K562 (cell line): ENCODE data around the gene TTC39B. TPM values are rescaled to one million over a fixed set of nuclear protein-coding genes. Genes with fewer than 3 reads are reported as not detected.
A peak's percentile ranks its signal among the peaks of the same experiment; 100 is the strongest.

Source experiments
- ATAC-seq: fragments of 200-7000 bp; cut with Tn5 transposase; 3 replicates; pipeline ENCODE4 v1.9.1; 2020; ENCODE audit warnings: moderate library complexity
- BruUV-seq: library from RNA; stranded (reverse); fragments of 400-500 nt; replicated peaks from 2 replicates; lab custom pipeline; 2021; lab: Mats Ljungman, UMichigan
- CTCF ChIA-PET: fragments of 300-600 bp; formaldehyde crosslinking; extraction: SDS; loops from one replicate; lab custom pipeline; 2021; ENCODE audit warnings: low intra/inter-chr PET ratio; lab: Yijun Ruan, JAX
- POLR2A ChIA-PET: fragments of 300-600, 350-650 bp; sonication (Branson Sonifier 250); formaldehyde crosslinking; extraction: SDS; loops from one replicate; lab custom pipeline; 2021; ENCODE audit warnings: antibody characterized with exemption, inconsistent platforms; lab: Yijun Ruan, JAX
- DNase-seq, 4 experiments: peaks; one replicate each; pipeline versions ENCODE4 v3.0.0 to v3.0.0-alpha.2; 2011 to 2018; ENCODE audit warnings: low spot score in 3 of 4, mixed read lengths in 3 of 4; ENCODE audit errors: extremely low read depth in 1 of 4
- FAIRE-seq: peaks from 2 replicates; lab custom pipeline; 2011; peaks lifted over from hg19 to GRCh38; lab: Jason Lieb, UNC
- H2AFZ ChIP-seq: 2 replicates; pipeline ENCODE4 v1.6.0; 2011; ENCODE audit warnings: low read depth, low read length, control low read depth, inconsistent platforms
- H3K27ac ChIP-seq: fragments of 200-600 bp; 3 replicates; pipeline ENCODE4 v1.8.0; 2011; ENCODE audit warnings: low read depth, mild to moderate bottlenecking, control low read depth, inconsistent platforms, low read length, moderate library complexity, mixed read lengths; ENCODE audit errors: extremely low read depth
- H3K27me3 ChIP-seq, 2 experiments: fragments of 300-600 bp in 1 of 2; 2 replicates in 1 of 2; 3 replicates in 1 of 2; pipeline versions ENCODE4 v1.6.0 to v1.8.0; 2011; ENCODE audit warnings: inconsistent platforms in 2 of 2, low read length in 2 of 2, mild to moderate bottlenecking in 1 of 2, mixed read lengths in 1 of 2, moderate library complexity in 1 of 2; ENCODE audit not compliant: control insufficient read depth in 2 of 2, insufficient read depth in 2 of 2
- H3K36me3 ChIP-seq: fragments of 300-600 bp; 3 replicates; pipeline ENCODE4 v1.8.0; 2011; ENCODE audit warnings: mild to moderate bottlenecking, low read length, inconsistent platforms; ENCODE audit not compliant: control insufficient read depth, insufficient read depth
- H3K4me1 ChIP-seq, 2 experiments: fragments of 200-600 bp in 1 of 2; replicated peaks in 1 of 2; 2 replicates in 1 of 2; 3 replicates in 1 of 2; pipeline versions ENCODE4 v1.5.1 to v1.8.0; 2011; ENCODE audit warnings: inconsistent platforms in 2 of 2, low read length in 2 of 2, mild to moderate bottlenecking in 1 of 2, mixed read lengths in 1 of 2, moderate library complexity in 1 of 2; ENCODE audit not compliant: control insufficient read depth in 2 of 2, insufficient read depth in 2 of 2
- H3K4me2 ChIP-seq: 2 replicates; pipeline ENCODE4 v1.6.1; 2011; ENCODE audit warnings: low read length, control low read depth, inconsistent platforms, mixed read lengths; ENCODE audit not compliant: insufficient read depth
- H3K4me3 ChIP-seq: fragments of 200-600 bp; sonication (generic), shearing (Covaris generic); 2 replicates; pipeline ENCODE4 v1.5.1; 2016; ENCODE audit warnings: control low read depth, inconsistent platforms
- H3K79me2 ChIP-seq: fragments of 200-600 bp; 3 replicates; pipeline ENCODE4 v1.8.0; 2011; ENCODE audit warnings: low read length, inconsistent platforms; ENCODE audit not compliant: control insufficient read depth, insufficient read depth
- H3K9ac ChIP-seq, 2 experiments: 2 replicates each; pipeline versions ENCODE4 v1.6.0 to v1.6.1; 2011; ENCODE audit warnings: low read depth in 2 of 2, low read length in 2 of 2, control low read depth in 1 of 2, inconsistent platforms in 1 of 2, mild to moderate bottlenecking in 1 of 2, mixed read lengths in 1 of 2; ENCODE audit not compliant: insufficient read depth in 1 of 2
- H3K9me1 ChIP-seq: one replicate; pipeline ENCODE4 v1.6.0; 2011; ENCODE audit warnings: inconsistent platforms, mild to moderate bottlenecking, low read length, moderate library complexity; ENCODE audit not compliant: control insufficient read depth, insufficient read depth
- H3K9me3 ChIP-seq: replicated peaks from 2 replicates; pipeline ENCODE4 v1.5.1; 2011; ENCODE audit warnings: low read depth, low read length, inconsistent platforms; ENCODE audit not compliant: control insufficient read depth, insufficient read depth
- H4K20me1 ChIP-seq: replicated peaks from 2 replicates; pipeline ENCODE4 v1.6.1; 2011; ENCODE audit warnings: low read length, inconsistent platforms, mixed read lengths; ENCODE audit not compliant: control insufficient read depth, insufficient read depth
- ATF6 ChIP-seq: sonication (generic); formaldehyde crosslinking; IDR thresholded peaks from 2 replicates; pipeline ENCODE4 v1.4.0; 2020; ENCODE audit warnings: mild to moderate bottlenecking, missing genetic modification reagents
- CGGBP1 ChIP-seq: fragments of 250-450 bp; sonication (Bioruptor Pico); IDR thresholded peaks from 2 replicates; pipeline ENCODE4 v1.9.0; 2021; ENCODE audit warnings: mild to moderate bottlenecking
- DPF2 ChIP-seq: fragments of 450-650 bp; IDR thresholded peaks from 2 replicates; pipeline ENCODE4 v1.6.1; 2016
- EP300 ChIP-seq: IDR thresholded peaks from 2 replicates; pipeline ENCODE4 v1.6.1; 2012; ENCODE audit warnings: low read length, improper control_type of control experiment
- FUS ChIP-seq: fragments of 200-400 bp; formaldehyde crosslinking; optimal IDR thresholded peaks from 2 replicates; pipeline ENCODE3; 2017; ENCODE audit warnings: low read depth, low read length
- NR4A1 ChIP-seq, 2 experiments: fragments of 250-450 bp in 1 of 2; fragments of 450-650 bp in 1 of 2; sonication (Bioruptor Pico) in 1 of 2; IDR thresholded peaks; 2 replicates each; pipeline versions ENCODE4 v1.4.0 to v1.6.1; 2016 to 2020; ENCODE audit warnings: mild to moderate bottlenecking in 2 of 2, missing compliant biosample characterization in 1 of 2, missing genetic modification characterization in 1 of 2, moderate library complexity in 1 of 2
- PRDM10 ChIP-seq: fragments of 450-650 bp; IDR thresholded peaks from 2 replicates; pipeline ENCODE4 v1.6.1; 2018; ENCODE audit not compliant: partially characterized antibody
- ZKSCAN8 ChIP-seq: fragments of 200-800 bp; sonication (Bioruptor generic); IDR thresholded peaks from 2 replicates; pipeline ENCODE4 v1.6.1; 2016; ENCODE audit warnings: missing genetic modification characterization, missing compliant biosample characterization
- ZNF311 ChIP-seq: fragments of 250-450 bp; sonication (Bioruptor Pico); IDR thresholded peaks from 2 replicates; pipeline ENCODE4 v1.4.0; 2020; ENCODE audit warnings: mild to moderate bottlenecking, moderate library complexity
- WGBS: fragments of 100-300 bp; shearing (Covaris generic); methylation state at CpG from one replicate; pipeline ENCODE4 v1.1.6; 2016; ENCODE audit warnings: low coverage, mixed read lengths; ENCODE audit not compliant: insufficient coverage; ENCODE audit errors: missing lambda C conversion rate; 5-methylcytosine and 5-hydroxymethylcytosine counted together
- in situ Hi-C: fragments of 300-500 bp; cut with MboI; formaldehyde crosslinking; loops from 4 replicates; pipeline ENCODE4 v1.15.0; 2018; ENCODE audit warnings: inconsistent platforms, mixed read lengths
- intact Hi-C: fragments of 100-400 bp; cut with micrococcal nuclease; formaldehyde crosslinking; loops from 2 replicates; pipeline ENCODE4 v1.14.2; 2022
- polyA plus RNA-seq, 8 experiments: library from polyadenylated mRNA; depleted of rRNA in 4 of 8; stranded (reverse) in 5 of 8; unstranded in 3 of 8; fragments of >200 nt; fragmentation: Nextera tagmentation in 2 of 8; fragmentation: Illumina TruSeq in 1 of 8; extraction: Ambion mirVana in 2 of 8; extraction: Trizol in 1 of 8; gene quantifications; 2 replicates each; pipeline versions ENCODE4 v1.2.1 to v1.2.3, GENCODE V29; 2011 to 2014; ENCODE audit warnings: inconsistent platforms in 1 of 8, missing spikeins in 1 of 8
- total RNA-seq, 7 experiments: library from RNA; depleted of rRNA in 6 of 7; stranded (reverse); fragments of >200 nt in 6 of 7; fragmentation: Illumina TruSeq in 2 of 7; extraction: Trizol in 2 of 7; gene quantifications; 2 replicates each; pipeline versions ENCODE4 v1.2.1 to v1.2.3, GENCODE V29; 2011 to 2021; ENCODE audit warnings: low replicate concordance in 1 of 7
- TF ChIP-seq, protein P1 (sequence below): conservative IDR thresholded peaks from 2 replicates; pipeline ENCODE4 v1.6.1; 2011; ENCODE audit warnings: low read depth, mild to moderate bottlenecking, low read length; ENCODE audit not compliant: control insufficient read depth
- TF ChIP-seq, protein P2 (sequence below): fragments of 250-450 bp; sonication (Bioruptor Pico); IDR thresholded peaks from 2 replicates; pipeline ENCODE4 v1.4.0; 2020; ENCODE audit warnings: mild to moderate bottlenecking, moderate library complexity, borderline replicate concordance

TTC39B gene
- total and polyA plus RNA-seq, 9 of the 15 experiments (the other 6 are each of a cell fraction or from before 2014, with no cell fraction given), result 0.32 to 1.2 (median 0.95) TPM

GRCh38 chr9:15287309-15287708, 19.7 kb downstream of the TTC39B start:
- WGBS, result 2% methylated on average over 4 of the region's 4 CpGs
- ChIA-PET CTCF (no interaction called here), POLR2A (no interaction called here)
- Histone ChIP-seq H3K27ac (no peak overlapping the region), H3K4me2 (no peak overlapping the region), H3K9me3 (no peaks in the 10 kb centered on the region), H3K4me3 (no peak overlapping the region), H2AFZ (no peak overlapping the region), H3K36me3 (no peaks in the 10 kb centered on the region), H4K20me1 (no peaks in the 10 kb centered on the region), H3K27me3 (no peaks in the 10 kb centered on the region), H3K9me1 (no peaks in the 10 kb centered on the region), H3K9ac (no peak overlapping the region), H3K79me2 (no peaks in the 10 kb centered on the region), H3K4me1 (no peaks in the 10 kb centered on the region)
- no peak for FAIRE-seq
- BruUV-seq, result no TSS peak
- intact Hi-C loops, result no loop called here
- in situ Hi-C loops, result no loop called here
- DNase-seq, result peak in 1 of 4 experiments; percentile 11
- ATAC-seq, result no peak
- no peak for TF ChIP-seq NR4A1 (CRISPR knock-in tag; IDR thresholded peaks at IDR 0.05)
- TF ChIP-seq NR4A1 (tag; IDR thresholded peaks at IDR 0.05), result no peak
- TF ChIP-seq, protein P1, sequence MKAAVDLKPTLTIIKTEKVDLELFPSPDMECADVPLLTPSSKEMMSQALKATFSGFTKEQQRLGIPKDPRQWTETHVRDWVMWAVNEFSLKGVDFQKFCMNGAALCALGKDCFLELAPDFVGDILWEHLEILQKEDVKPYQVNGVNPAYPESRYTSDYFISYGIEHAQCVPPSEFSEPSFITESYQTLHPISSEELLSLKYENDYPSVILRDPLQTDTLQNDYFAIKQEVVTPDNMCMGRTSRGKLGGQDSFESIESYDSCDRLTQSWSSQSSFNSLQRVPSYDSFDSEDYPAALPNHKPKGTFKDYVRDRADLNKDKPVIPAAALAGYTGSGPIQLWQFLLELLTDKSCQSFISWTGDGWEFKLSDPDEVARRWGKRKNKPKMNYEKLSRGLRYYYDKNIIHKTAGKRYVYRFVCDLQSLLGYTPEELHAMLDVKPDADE, result no peak
- TF ChIP-seq EP300, result 0 out of 2 replicates have a peak, but pooled peaks have one; percentile 8
- TF ChIP-seq PRDM10, result no peak
- TF ChIP-seq ATF6 (CRISPR knock-in tag), result no peak
- no peak for TF ChIP-seq ZKSCAN8 (CRISPR knock-in tag)
- no peak for TF ChIP-seq CGGBP1
- no peak for TF ChIP-seq DPF2
- TF ChIP-seq ZNF311 (CRISPR knock-in tag), result no peak
- no peak for TF ChIP-seq FUS
- TF ChIP-seq, protein P2, sequence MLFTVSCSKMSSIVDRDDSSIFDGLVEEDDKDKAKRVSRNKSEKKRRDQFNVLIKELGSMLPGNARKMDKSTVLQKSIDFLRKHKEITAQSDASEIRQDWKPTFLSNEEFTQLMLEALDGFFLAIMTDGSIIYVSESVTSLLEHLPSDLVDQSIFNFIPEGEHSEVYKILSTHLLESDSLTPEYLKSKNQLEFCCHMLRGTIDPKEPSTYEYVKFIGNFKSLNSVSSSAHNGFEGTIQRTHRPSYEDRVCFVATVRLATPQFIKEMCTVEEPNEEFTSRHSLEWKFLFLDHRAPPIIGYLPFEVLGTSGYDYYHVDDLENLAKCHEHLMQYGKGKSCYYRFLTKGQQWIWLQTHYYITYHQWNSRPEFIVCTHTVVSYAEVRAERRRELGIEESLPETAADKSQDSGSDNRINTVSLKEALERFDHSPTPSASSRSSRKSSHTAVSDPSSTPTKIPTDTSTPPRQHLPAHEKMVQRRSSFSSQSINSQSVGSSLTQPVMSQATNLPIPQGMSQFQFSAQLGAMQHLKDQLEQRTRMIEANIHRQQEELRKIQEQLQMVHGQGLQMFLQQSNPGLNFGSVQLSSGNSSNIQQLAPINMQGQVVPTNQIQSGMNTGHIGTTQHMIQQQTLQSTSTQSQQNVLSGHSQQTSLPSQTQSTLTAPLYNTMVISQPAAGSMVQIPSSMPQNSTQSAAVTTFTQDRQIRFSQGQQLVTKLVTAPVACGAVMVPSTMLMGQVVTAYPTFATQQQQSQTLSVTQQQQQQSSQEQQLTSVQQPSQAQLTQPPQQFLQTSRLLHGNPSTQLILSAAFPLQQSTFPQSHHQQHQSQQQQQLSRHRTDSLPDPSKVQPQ (CRISPR knock-in tag), result no peak
